HEK293T (cell line): ENCODE data around the gene PRPF40B.

Source experiments
- CTCF ChIA-PET: fragments of 350-600 bp; formaldehyde crosslinking; extraction: SDS; loops from one replicate; lab custom pipeline; 2021; ENCODE audit warnings: antibody characterized with exemption, inconsistent platforms; lab: Yijun Ruan, JAX
- POLR2A ChIA-PET: fragments of 350-600 bp; formaldehyde crosslinking; extraction: SDS; loops from one replicate; lab custom pipeline; 2020; ENCODE audit warnings: antibody characterized with exemption, inconsistent platforms; lab: Yijun Ruan, JAX
- DNase-seq: peaks from one replicate; pipeline ENCODE4 v3.0.0; 2012; ENCODE audit warnings: mixed read lengths; ENCODE audit errors: extremely low spot score
- ARNT ChIP-seq: fragments of 450-650 bp; IDR thresholded peaks from 2 replicates; pipeline ENCODE4 v1.6.1; 2017; ENCODE audit warnings: mild to moderate bottlenecking
- BHLHE40 ChIP-seq: fragments of 450-650 bp; IDR thresholded peaks from 2 replicates; pipeline ENCODE4 v1.6.1; 2016; ENCODE audit warnings: mild to moderate bottlenecking, moderate library complexity, borderline replicate concordance
- CTBP1 ChIP-seq: fragments of 450-650 bp; IDR thresholded peaks from 2 replicates; pipeline ENCODE4 v1.6.1; 2016; ENCODE audit warnings: borderline replicate concordance
- ELF4 ChIP-seq: fragments of 450-650 bp; IDR thresholded peaks from 2 replicates; pipeline ENCODE4 v1.6.1; 2017; ENCODE audit warnings: antibody characterized with exemption
- FOXA1 ChIP-seq: fragments of 450-650 bp; IDR thresholded peaks from 2 replicates; pipeline ENCODE4 v1.6.1; 2016; ENCODE audit warnings: mild to moderate bottlenecking
- FOXK2 ChIP-seq: fragments of 450-650 bp; IDR thresholded peaks from 2 replicates; pipeline ENCODE4 v1.6.1; 2016; ENCODE audit warnings: mild to moderate bottlenecking
- FOXM1 ChIP-seq: fragments of 450-650 bp; IDR thresholded peaks from 2 replicates; pipeline ENCODE4 v1.6.1; 2017; ENCODE audit warnings: mild to moderate bottlenecking, borderline replicate concordance
- HDGF ChIP-seq: fragments of 450-650 bp; IDR thresholded peaks from 2 replicates; pipeline ENCODE4 v1.6.1; 2017; ENCODE audit warnings: antibody characterized with exemption, borderline replicate concordance
- L3MBTL2 ChIP-seq: fragments of 450-650 bp; conservative IDR thresholded peaks from 2 replicates; pipeline ENCODE4 v1.6.1; 2016; ENCODE audit warnings: mild to moderate bottlenecking
- LEF1 ChIP-seq: fragments of 450-650 bp; IDR thresholded peaks from 2 replicates; pipeline ENCODE4 v1.6.1; 2017; ENCODE audit warnings: mild to moderate bottlenecking, borderline replicate concordance
- NFRKB ChIP-seq: fragments of 450-650 bp; IDR thresholded peaks from 2 replicates; pipeline ENCODE4 v1.6.1; 2016; ENCODE audit warnings: mild to moderate bottlenecking, moderate library complexity
- SP1 ChIP-seq: fragments of 450-650 bp; IDR thresholded peaks from 2 replicates; pipeline ENCODE4 v1.6.1; 2017
- SUZ12 ChIP-seq: fragments of 450-650 bp; IDR thresholded peaks from 2 replicates; pipeline ENCODE4 v1.6.1; 2016; ENCODE audit warnings: mild to moderate bottlenecking
- TARDBP ChIP-seq: fragments of 450-650 bp; IDR thresholded peaks from 2 replicates; pipeline ENCODE4 v1.6.1; 2016
- ZNF384 ChIP-seq: fragments of 450-650 bp; IDR thresholded peaks from 2 replicates; pipeline ENCODE4 v1.6.1; 2016
- TF ChIP-seq, protein P1 (sequence below): fragments of 450-650 bp; IDR thresholded peaks from 2 replicates; pipeline ENCODE4 v1.6.1; 2016

Gene PRPF40B

DNA sequence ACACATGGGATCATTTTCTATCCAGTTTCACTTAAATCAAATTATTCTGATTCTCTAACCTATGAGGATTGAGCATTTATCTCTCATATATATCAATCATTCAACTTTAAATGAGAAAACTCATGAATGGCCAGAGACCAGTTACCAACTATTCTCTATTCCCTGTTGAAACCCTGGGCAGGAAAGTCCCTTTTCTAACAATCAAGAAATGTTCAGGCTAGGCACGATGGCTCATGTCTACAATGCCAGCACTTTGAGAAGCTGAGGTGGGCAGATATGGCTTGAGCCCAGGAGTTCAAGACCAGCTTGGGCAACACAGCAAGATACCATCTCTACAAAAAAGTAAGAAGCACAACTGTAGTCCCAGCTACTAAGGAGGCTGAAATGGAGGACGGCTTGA, 65.9 kb downstream of the PRPF40B start:
- ChIA-PET POLR2A (interaction anchor here (1.4 kb wide), 1 partner anchor 52 kb away, joined by 5 read pairs; the partner anchor contains the start of gene TMBIM6), CTCF (interaction anchor here (0.7 to 1.4 kb wide), 3 partner anchors 16 to 65 kb away, joined by 3 to 4 read pairs (median 3); no protein-coding TSS in a partner anchor)
- no peak for DNase-seq
- TF ChIP-seq ELF4 (no peak), HDGF (no peak), NFRKB (no peak), SUZ12 (no peak), TARDBP (no peak), FOXK2 (no peak), ARNT (no peak), LEF1 (no peak)

DNA sequence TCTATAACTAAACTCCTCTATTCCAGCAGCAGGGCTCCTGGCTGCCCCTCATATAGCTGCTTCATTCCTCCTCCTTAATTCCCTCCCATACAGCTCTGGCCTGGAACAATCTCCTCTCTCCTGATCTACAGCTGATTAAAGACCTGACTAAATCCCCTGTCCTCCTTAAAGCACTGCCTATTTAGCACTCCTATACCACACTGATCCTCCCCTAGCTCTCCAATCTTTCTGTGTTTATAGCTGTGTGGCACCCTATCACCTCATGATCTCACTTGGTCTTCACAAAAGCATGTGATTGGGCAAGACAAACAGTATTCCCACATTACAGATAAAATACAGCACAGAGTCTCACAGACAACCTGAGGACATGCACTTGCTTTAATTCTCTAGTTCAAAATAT, 66.4 kb downstream of the PRPF40B start:
- no peak for TF ChIP-seq LEF1
- no peak for TF ChIP-seq BHLHE40
- TF ChIP-seq SUZ12 = no peak
- no peak for TF ChIP-seq FOXM1
- TF ChIP-seq ARNT = no peak
- TF ChIP-seq ELF4 = no peak
- no peak for TF ChIP-seq HDGF
- POLR2A ChIA-PET = interaction anchor here (0.6 to 1.4 kb wide), 3 partner anchors 15 to 52 kb away, joined by 3 to 5 read pairs (median 3); partner anchors contain the start of gene TMBIM6
- no peak for DNase-seq
- CTCF ChIA-PET = interaction anchor here (0.8 to 1.4 kb wide), 2 partner anchors 16 to 66 kb away, joined by 3 to 4 read pairs; no protein-coding TSS in a partner anchor

DNA sequence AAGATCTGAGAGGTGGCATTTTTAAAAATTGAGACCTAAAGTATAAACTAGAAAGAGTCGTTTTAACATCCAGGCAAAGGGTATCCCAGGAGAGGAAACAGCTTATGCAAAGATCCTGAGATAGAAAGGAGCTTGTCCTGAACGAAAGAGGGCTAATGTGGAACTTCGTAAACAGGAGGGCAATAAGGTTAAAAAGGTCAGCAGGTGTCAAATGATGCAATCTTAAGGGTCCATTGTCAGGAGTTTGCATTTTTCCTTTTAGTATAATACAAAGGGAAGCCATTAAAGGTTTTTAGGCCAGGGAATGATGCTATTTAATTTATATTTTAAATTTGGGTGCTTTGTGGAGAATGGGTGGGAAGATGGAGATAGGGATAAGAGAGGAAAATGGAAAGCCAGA, 69.5 kb downstream of the PRPF40B start:
- TF ChIP-seq SP1 (no peak), NFRKB (no peak), LEF1 (no peak)
- ChIA-PET CTCF (interaction anchor here (1.0 kb wide), 1 partner anchor 13 kb away, joined by 3 read pairs; no protein-coding TSS in a partner anchor), POLR2A (no interaction called here)
- no peak for DNase-seq

DNA sequence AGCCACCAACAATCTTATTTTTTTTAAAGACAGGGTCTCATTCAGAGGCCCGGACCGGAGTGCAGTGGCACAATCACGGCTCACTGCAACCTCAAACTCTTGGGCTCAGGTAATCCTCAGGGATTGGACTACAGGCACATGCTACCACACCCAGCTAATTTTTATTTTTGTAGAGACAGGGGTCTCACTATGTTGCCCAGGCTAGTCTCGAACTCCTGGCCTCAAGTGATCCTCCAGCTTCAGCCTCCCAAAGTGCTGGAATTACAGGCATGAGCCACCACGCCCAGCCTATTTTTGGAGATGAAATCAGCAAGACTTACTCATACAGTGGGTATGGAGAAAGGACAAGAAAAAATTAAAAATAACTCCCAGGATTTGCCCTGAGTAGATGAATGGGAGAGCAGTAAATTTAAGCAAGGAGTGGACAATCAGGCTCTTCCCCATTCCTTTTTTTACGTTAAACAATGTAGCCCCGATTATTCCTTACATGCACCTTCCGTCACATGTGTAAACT, 70.6 kb downstream of the PRPF40B start:
- no peak for DNase-seq
- POLR2A ChIA-PET = no interaction called here
- TF ChIP-seq L3MBTL2 (no peak), HDGF (no peak), FOXM1 (no peak), NFRKB (no peak), ARNT (no peak), TARDBP (no peak), BHLHE40 (no peak), LEF1 (no peak), SP1 (no peak), ZNF384 (no peak), CTBP1 (no peak), FOXA1 (no peak), SUZ12 (no peak)
- TF ChIP-seq, protein P1, sequence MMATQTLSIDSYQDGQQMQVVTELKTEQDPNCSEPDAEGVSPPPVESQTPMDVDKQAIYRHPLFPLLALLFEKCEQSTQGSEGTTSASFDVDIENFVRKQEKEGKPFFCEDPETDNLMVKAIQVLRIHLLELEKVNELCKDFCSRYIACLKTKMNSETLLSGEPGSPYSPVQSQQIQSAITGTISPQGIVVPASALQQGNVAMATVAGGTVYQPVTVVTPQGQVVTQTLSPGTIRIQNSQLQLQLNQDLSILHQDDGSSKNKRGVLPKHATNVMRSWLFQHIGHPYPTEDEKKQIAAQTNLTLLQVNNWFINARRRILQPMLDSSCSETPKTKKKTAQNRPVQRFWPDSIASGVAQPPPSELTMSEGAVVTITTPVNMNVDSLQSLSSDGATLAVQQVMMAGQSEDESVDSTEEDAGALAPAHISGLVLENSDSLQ = no peak
- CTCF ChIA-PET = no interaction called here
